CD4-positive, alpha-beta T cell (primary cell): ENCODE data around the gene FAM131B. TPM values are rescaled to one million over a fixed set of nuclear protein-coding genes. Genes with fewer than 3 reads are reported as not detected.

Source experiments
- ATAC-seq: fragments of 200-7000 bp; cut with Tn5 transposase; one replicate; pipeline ENCODE4 v1.10.0; 2022; ENCODE audit warnings: mild to moderate bottlenecking; ENCODE audit not compliant: poor library complexity
- CTCF ChIA-PET: fragments of 350-600 bp; sonication (Branson Sonifier 250); formaldehyde crosslinking; loops from one replicate; lab custom pipeline; 2021; ENCODE audit warnings: antibody characterized with exemption, inconsistent platforms; lab: Charles Lee
- POLR2A ChIA-PET: fragments of 350-600 bp; sonication (Branson Sonifier 250); formaldehyde crosslinking; loops from one replicate; lab custom pipeline; 2021; ENCODE audit warnings: antibody characterized with exemption, inconsistent platforms; lab: Charles Lee
- DNase-seq, 14 experiments: peaks; one replicate each; pipeline ENCODE4 v3.0.0-alpha.2; 2013 to 2020; ENCODE audit warnings: mixed read lengths in 2 of 14
- H3K27ac ChIP-seq, 2 donors: one replicate each; pipeline versions ENCODE4 v1.5.1 to v1.7.0; 2013; ENCODE audit warnings: low read length in 2 of 2, low read depth in 1 of 2, mild to moderate bottlenecking in 1 of 2
- H3K27me3 ChIP-seq, 2 experiments: 1 replicate in 1 of 2; 2 replicates in 1 of 2; pipeline versions ENCODE4 v1.6.1 to v1.7.0; 2013; ENCODE audit warnings: low read length in 2 of 2, control low read depth in 1 of 2, mild to moderate bottlenecking in 1 of 2, moderate library complexity in 1 of 2; ENCODE audit not compliant: insufficient read depth in 2 of 2, control insufficient read depth in 1 of 2
- H3K36me3 ChIP-seq: one replicate; pipeline ENCODE4 v1.6.1; 2013; ENCODE audit warnings: low read length, control low read depth; ENCODE audit not compliant: insufficient read depth
- H3K4me1 ChIP-seq: one replicate; pipeline ENCODE4 v1.6.1; 2013; ENCODE audit warnings: low read length, control low read depth; ENCODE audit not compliant: insufficient read depth
- H3K4me3 ChIP-seq: one replicate; pipeline ENCODE4 v1.5.1; 2013; ENCODE audit warnings: mild to moderate bottlenecking, low read length, moderate library complexity
- H3K9me3 ChIP-seq, 2 experiments: 1 replicate in 1 of 2; 2 replicates in 1 of 2; pipeline versions ENCODE4 v1.6.1 to v1.7.0; 2013; ENCODE audit warnings: low read length in 2 of 2, mild to moderate bottlenecking in 2 of 2, control low read depth in 1 of 2, moderate library complexity in 1 of 2; ENCODE audit not compliant: control insufficient read depth in 1 of 2, insufficient read depth in 1 of 2
- H3K27ac Mint-ChIP-seq: one replicate; pipeline ENCODE4 v1.8.0; 2020; ENCODE audit warnings: mixed read lengths
- H3K27me3 Mint-ChIP-seq: one replicate; pipeline ENCODE4 v1.8.0; 2021; ENCODE audit warnings: mixed read lengths
- H3K36me3 Mint-ChIP-seq: one replicate; pipeline ENCODE4 v1.8.0; 2021; ENCODE audit warnings: low read depth, mixed read lengths
- H3K4me1 Mint-ChIP-seq: one replicate; pipeline ENCODE4 v1.8.0; 2021; ENCODE audit warnings: low read depth, mixed read lengths
- H3K4me3 Mint-ChIP-seq: one replicate; pipeline ENCODE4 v1.8.0; 2020; ENCODE audit warnings: mild to moderate bottlenecking, mixed read lengths
- H3K9me3 Mint-ChIP-seq: one replicate; pipeline ENCODE4 v1.8.0; 2020; ENCODE audit warnings: mixed read lengths
- intact Hi-C, 2 experiments: fragments of 100-400 bp; cut with DNase I in 1 of 2; cut with micrococcal nuclease in 1 of 2; formaldehyde crosslinking; loops; one replicate each; pipeline versions ENCODE4 v1.15.1 to v1.9.0; 2023 to 2025; cut with DNase I, micrococcal nuclease
- total RNA-seq, 174 experiments: library from RNA in 2 of 174; stranded (reverse) in 2 of 174; gene quantifications; one replicate each; pipeline ENCODE4 v1.2.3 and lab custom pipeline; 2021 to 2026
- TF ChIP-seq, protein P1 (sequence below): fragments of 200-600 bp; IDR thresholded peaks from one replicate; pipeline ENCODE4 v1.8.0; 2022; ENCODE audit warnings: antibody characterized with exemption, mild to moderate bottlenecking

Gene FAM131B
- total RNA-seq, 2 experiments from 2014 or later, result 0.14 TPM; not detected in 1

GRCh38 chr7:143369678-143370651 lies 7.5 kb upstream of the FAM131B start:
- Mint-ChIP-seq H3K4me3 (no peak overlapping the region), H3K36me3 (no peaks in the 10 kb centered on the region), H3K9me3 (no peaks in the 10 kb centered on the region), H3K27me3 (peaks cover 19% of the 10 kb centered on the region), H3K27ac (no peak overlapping the region), H3K4me1 (peaks cover 36% of the 10 kb centered on the region)
- Histone ChIP-seq H3K4me1 (peaks cover 31% of the 10 kb centered on the region), H3K4me3 (no peak overlapping the region), H3K9me3 (peaks cover 0 to 3% of the 10 kb centered on the region in 2 experiments), H3K36me3 (no peaks in the 10 kb centered on the region), H3K27me3 (peaks cover 0 to 5% of the 10 kb centered on the region in 2 experiments), H3K27ac (no peak overlapping the region)
- ATAC-seq (no peak), DNase-seq (no peak)
- TF ChIP-seq, protein P1, sequence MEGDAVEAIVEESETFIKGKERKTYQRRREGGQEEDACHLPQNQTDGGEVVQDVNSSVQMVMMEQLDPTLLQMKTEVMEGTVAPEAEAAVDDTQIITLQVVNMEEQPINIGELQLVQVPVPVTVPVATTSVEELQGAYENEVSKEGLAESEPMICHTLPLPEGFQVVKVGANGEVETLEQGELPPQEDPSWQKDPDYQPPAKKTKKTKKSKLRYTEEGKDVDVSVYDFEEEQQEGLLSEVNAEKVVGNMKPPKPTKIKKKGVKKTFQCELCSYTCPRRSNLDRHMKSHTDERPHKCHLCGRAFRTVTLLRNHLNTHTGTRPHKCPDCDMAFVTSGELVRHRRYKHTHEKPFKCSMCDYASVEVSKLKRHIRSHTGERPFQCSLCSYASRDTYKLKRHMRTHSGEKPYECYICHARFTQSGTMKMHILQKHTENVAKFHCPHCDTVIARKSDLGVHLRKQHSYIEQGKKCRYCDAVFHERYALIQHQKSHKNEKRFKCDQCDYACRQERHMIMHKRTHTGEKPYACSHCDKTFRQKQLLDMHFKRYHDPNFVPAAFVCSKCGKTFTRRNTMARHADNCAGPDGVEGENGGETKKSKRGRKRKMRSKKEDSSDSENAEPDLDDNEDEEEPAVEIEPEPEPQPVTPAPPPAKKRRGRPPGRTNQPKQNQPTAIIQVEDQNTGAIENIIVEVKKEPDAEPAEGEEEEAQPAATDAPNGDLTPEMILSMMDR, result no peak
- intact Hi-C loops, result no loop called here
- CTCF ChIA-PET, result interaction anchor here (0.6 to 2.1 kb wide), 4 partner anchors 10 to 155 kb away, joined by 3 to 11 read pairs (median 4); no protein-coding TSS in a partner anchor
- POLR2A ChIA-PET, result interaction anchor here (1.3 kb wide), 1 partner anchor 10 kb away, joined by 4 read pairs; no protein-coding TSS in a partner anchor

- H3K27ac Mint-ChIP-seq, result no peak overlapping the region
- intact Hi-C loops, result no loop called here
- POLR2A ChIA-PET, result interaction anchor here (0.8 kb wide), 1 partner anchor 12 kb away, joined by 4 read pairs; no protein-coding TSS in a partner anchor
- Histone ChIP-seq H3K4me1 (peaks cover 19% of the 10 kb centered on the region), H3K9me3 (peaks cover 0 to 3% of the 10 kb centered on the region in 2 experiments), H3K36me3 (no peaks in the 10 kb centered on the region), H3K27ac (no peak overlapping the region), H3K4me3 (no peak overlapping the region), H3K27me3 (peaks cover 10 to 21% of the 10 kb centered on the region in 2 experiments)
- DNase-seq (no peak), ATAC-seq (no peak)
- CTCF ChIA-PET, result interaction anchor here (1.4 to 3.3 kb wide), 2 partner anchors 12 to 23 kb away, joined by 5 to 9 read pairs; no protein-coding TSS in a partner anchor
- TF ChIP-seq, protein P1, result no peak
- no peaks in the 10 kb centered on the region for H3K36me3 Mint-ChIP-seq
- no peak overlapping the region for H3K4me3 Mint-ChIP-seq
- H3K4me1 Mint-ChIP-seq, result peaks cover 22% of the 10 kb centered on the region
- peaks cover 35% of the 10 kb centered on the region for H3K27me3 Mint-ChIP-seq
- H3K9me3 Mint-ChIP-seq, result no peaks in the 10 kb centered on the region
Measured at GRCh38 chr7:143368387-143368786, 5.9 kb upstream of the FAM131B start.

DNA sequence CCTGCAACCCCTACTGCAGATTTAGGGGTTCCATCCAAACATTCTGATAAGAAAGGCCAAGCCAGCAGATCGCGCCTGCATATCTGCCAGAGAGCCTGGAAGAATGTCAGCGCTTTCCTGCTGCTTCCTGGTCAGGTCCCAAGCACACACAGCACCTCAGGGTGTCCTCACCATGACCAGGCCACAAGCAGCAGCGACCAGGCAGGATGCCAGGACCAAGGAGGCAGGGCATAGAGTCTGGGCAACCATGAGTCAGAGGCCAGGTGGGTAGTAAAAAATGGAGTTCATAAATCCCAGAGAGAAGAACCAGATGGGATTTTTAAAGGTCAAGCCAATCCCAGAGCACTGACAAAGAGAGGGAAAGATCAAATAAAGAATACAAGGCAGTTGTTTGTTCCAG lies 5.5 kb upstream of the FAM131B start:
- intact Hi-C loops, result no loop called here
- Histone ChIP-seq H3K36me3 (no peaks in the 10 kb centered on the region), H3K4me1 (peaks cover 22% of the 10 kb centered on the region), H3K27ac (no peak overlapping the region), H3K9me3 (peaks cover 0 to 3% of the 10 kb centered on the region in 2 experiments), H3K27me3 (peaks cover 14 to 25% of the 10 kb centered on the region in 2 experiments), H3K4me3 (no peak overlapping the region)
- ATAC-seq (no peak), DNase-seq (no peak)
- POLR2A ChIA-PET, result no interaction called here
- CTCF ChIA-PET, result interaction anchor here (3.3 kb wide), 1 partner anchor 12 kb away, joined by 9 read pairs; no protein-coding TSS in a partner anchor
- no peak overlapping the region for H3K27ac Mint-ChIP-seq
- H3K9me3 Mint-ChIP-seq, result no peaks in the 10 kb centered on the region
- peaks cover 22% of the 10 kb centered on the region for H3K4me1 Mint-ChIP-seq
- peaks cover 39% of the 10 kb centered on the region for H3K27me3 Mint-ChIP-seq
- TF ChIP-seq, protein P1, result no peak
- no peaks in the 10 kb centered on the region for H3K36me3 Mint-ChIP-seq
- H3K4me3 Mint-ChIP-seq, result no peak overlapping the region
